Measurements from ENCODE around the gene ISX. TPM values are rescaled to one million over a fixed set of nuclear protein-coding genes. Genes with fewer than 3 reads are reported as not detected.

The ISX gene
- not detected in 2 replicates for total RNA-seq

DNA sequence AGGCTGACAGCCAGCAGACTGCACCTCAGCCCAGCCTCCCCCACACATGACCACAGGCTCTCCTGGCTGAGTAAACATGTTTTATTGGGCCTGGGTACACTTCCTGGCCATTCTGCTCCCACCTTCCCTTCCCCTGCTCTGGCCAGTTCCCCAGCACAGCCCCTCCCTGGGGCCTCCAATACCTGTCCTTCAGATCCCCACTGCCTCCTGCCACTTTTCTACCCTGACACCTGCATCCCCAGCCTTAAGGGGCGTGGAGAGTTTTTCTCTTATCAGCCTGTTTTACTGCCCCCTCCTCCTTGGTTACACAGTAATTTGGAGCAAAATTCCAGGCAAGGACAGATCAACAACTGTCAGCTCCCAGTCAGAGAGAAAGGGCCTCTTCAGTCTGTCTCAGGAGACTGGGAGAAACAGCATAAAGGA lies at the start of gene ISX:
ISX (plus strand) TSS at position 363 of the 423 bp plus-strand sequence. CDS start 930 bp downstream, outside the sequence.
- Histone ChIP-seq H3K36me3 (ENCODE audit: control insufficient read depth, insufficient read depth, low read length) (no peaks in the 10 kb centered on the region), H3K27me3 (ENCODE audit: control insufficient read depth, insufficient read depth, low read length) (no peaks in the 10 kb centered on the region), H3K4me3 (ENCODE audit: low read depth, low read length) (no peak within 1 kb of the TSS)
- FAIRE-seq: no peak
- no peak for DNase-seq (ENCODE audit: low read depth)
- TF ChIP-seq, protein P1, sequence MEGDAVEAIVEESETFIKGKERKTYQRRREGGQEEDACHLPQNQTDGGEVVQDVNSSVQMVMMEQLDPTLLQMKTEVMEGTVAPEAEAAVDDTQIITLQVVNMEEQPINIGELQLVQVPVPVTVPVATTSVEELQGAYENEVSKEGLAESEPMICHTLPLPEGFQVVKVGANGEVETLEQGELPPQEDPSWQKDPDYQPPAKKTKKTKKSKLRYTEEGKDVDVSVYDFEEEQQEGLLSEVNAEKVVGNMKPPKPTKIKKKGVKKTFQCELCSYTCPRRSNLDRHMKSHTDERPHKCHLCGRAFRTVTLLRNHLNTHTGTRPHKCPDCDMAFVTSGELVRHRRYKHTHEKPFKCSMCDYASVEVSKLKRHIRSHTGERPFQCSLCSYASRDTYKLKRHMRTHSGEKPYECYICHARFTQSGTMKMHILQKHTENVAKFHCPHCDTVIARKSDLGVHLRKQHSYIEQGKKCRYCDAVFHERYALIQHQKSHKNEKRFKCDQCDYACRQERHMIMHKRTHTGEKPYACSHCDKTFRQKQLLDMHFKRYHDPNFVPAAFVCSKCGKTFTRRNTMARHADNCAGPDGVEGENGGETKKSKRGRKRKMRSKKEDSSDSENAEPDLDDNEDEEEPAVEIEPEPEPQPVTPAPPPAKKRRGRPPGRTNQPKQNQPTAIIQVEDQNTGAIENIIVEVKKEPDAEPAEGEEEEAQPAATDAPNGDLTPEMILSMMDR (IDR thresholded peaks at IDR 0.05; ENCODE audit: insufficient read depth, low read length, severe bottlenecking): no peak

DNA sequence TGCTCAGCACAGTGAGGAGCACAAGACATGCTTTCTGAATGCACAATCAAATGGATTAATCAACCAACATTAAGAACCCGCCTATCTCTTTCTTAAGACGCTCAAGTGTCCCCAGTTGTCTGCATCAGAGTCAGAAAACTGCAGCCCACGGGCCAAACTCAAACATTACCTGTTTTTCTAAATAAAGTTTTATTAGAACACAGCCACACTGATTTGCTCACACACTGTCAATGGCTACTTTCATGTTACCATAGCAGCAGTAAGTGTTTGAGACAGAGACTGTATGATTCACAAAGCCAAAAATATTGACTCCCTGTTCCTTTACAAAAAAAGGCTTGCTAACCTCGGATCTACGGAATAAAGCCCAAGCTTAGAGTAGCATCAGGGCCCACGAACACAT lies 49.0 kb upstream of the ISX start:
- DNase-seq (ENCODE audit: low read depth) (no peak), FAIRE-seq (no peak)
- Histone ChIP-seq H3K4me3 (ENCODE audit: low read depth, low read length) (no peak overlapping the region), H3K27me3 (ENCODE audit: control insufficient read depth, insufficient read depth, low read length) (no peaks in the 10 kb centered on the region), H3K36me3 (ENCODE audit: control insufficient read depth, insufficient read depth, low read length) (no peaks in the 10 kb centered on the region)
- TF ChIP-seq, protein P1 (IDR thresholded peaks at IDR 0.05; ENCODE audit: insufficient read depth, low read length, severe bottlenecking): no peak

DNA sequence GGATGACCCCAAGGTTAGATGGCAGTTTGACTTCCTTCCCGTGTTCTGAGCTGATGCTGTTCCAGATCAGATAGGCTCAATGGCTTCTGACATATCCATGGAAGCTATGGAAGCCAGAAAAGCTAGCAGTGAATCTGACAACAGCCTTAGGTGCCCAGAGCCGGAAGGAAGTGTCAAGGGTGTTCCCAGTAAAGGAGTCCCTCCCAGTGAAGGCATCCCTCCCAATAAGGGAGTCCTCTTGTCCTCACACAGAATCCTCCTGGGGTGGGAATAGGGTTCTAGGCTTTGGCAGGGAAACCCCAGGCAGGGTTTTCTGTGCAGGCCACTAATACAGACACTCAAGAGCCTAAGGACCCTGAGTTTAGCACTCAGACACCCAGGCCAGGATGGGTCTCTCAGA lies 47.0 kb upstream of the ISX start:
- Histone ChIP-seq H3K27me3 (ENCODE audit: control insufficient read depth, insufficient read depth, low read length) (no peaks in the 10 kb centered on the region), H3K36me3 (ENCODE audit: control insufficient read depth, insufficient read depth, low read length) (no peaks in the 10 kb centered on the region), H3K4me3 (ENCODE audit: low read depth, low read length) (no peak overlapping the region)
- no peak for DNase-seq (ENCODE audit: low read depth)
- FAIRE-seq: no peak
- TF ChIP-seq, protein P1 (IDR thresholded peaks at IDR 0.05; ENCODE audit: insufficient read depth, low read length, severe bottlenecking): no peak

DNA sequence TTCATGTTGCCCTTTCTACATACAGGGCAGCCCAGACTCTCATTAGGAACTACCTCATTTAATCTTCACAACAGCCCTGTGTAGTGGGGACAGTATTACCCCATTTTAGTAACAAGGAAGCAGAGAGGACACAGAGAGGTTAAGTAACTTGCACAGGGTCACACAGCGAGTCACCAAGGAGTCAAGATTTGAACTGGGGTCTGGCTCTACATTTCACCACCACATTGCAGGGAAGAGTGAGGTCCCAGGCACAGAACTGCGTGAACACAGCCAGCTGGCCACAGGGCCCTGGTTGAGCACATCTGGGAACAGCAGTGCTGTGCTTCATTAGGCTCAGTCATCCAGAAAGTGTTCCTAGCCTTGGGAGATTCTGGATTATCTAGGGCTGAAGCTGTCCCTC lies 45.4 kb upstream of the ISX start:
- no peak overlapping the region for H3K4me3 ChIP-seq (ENCODE audit: low read depth, low read length)
- TF ChIP-seq, protein P1 (IDR thresholded peaks at IDR 0.05; ENCODE audit: insufficient read depth, low read length, severe bottlenecking): no peak
- no peaks in the 10 kb centered on the region for H3K27me3 ChIP-seq (ENCODE audit: control insufficient read depth, insufficient read depth, low read length)
- FAIRE-seq (no peak), DNase-seq (ENCODE audit: low read depth) (no peak)
- no peaks in the 10 kb centered on the region for H3K36me3 ChIP-seq (ENCODE audit: control insufficient read depth, insufficient read depth, low read length)

DNA sequence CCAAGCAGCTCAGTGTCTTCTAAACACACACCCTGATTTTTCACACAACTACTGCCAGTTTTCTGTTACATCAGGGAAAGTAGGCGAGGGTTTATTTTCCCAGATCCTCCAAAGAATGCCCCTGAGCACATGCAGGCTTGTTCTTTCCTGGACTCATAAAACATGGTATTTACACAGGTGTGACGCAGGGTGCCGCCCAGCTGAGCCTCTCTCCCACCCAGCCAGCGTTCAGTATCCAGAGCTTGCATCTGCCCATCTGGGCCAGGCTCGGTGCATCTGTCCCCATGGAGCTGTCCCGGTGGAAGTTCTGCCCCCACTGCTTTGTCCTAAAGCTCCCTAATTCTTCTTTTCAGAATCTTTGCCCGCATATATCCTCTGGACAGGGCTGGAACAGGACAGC lies 44.8 kb upstream of the ISX start:
- FAIRE-seq (no peak), DNase-seq (ENCODE audit: low read depth) (no peak)
- Histone ChIP-seq H3K36me3 (ENCODE audit: control insufficient read depth, insufficient read depth, low read length) (no peaks in the 10 kb centered on the region), H3K27me3 (ENCODE audit: control insufficient read depth, insufficient read depth, low read length) (no peaks in the 10 kb centered on the region), H3K4me3 (ENCODE audit: low read depth, low read length) (no peak overlapping the region)
- TF ChIP-seq, protein P1 (IDR thresholded peaks at IDR 0.05; ENCODE audit: insufficient read depth, low read length, severe bottlenecking): no peak

DNA sequence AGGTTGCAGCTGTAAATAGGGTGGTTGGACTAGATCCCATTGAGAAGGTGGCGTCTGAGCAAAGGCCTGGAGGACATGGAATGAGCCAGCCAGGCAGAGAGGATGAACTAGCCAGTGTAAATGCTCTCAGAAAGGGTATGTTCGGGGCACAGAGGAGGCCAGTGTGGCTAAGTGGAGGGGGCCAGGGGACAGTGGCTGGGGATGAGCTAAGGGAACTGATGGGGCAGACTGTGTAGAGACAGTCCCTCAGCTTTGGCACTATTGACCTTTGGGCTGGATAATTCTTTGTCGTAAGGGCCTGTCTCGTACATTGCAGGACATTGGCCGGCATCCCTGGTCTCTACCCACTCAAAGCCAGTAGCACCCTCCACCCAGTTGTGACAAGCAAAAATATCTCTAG lies 43.7 kb upstream of the ISX start:
- TF ChIP-seq, protein P1 (IDR thresholded peaks at IDR 0.05; ENCODE audit: insufficient read depth, low read length, severe bottlenecking): no peak
- FAIRE-seq (no peak), DNase-seq (ENCODE audit: low read depth) (no peak)
- Histone ChIP-seq H3K4me3 (ENCODE audit: low read depth, low read length) (no peak overlapping the region), H3K27me3 (ENCODE audit: control insufficient read depth, insufficient read depth, low read length) (no peaks in the 10 kb centered on the region), H3K36me3 (ENCODE audit: control insufficient read depth, insufficient read depth, low read length) (no peaks in the 10 kb centered on the region)
